Thymus (tissue), 14 donors: Measurements from ENCODE around the gene HARBI1. TPM values are rescaled to one million over a fixed set of nuclear protein-coding genes. Genes with fewer than 3 reads are reported as not detected.

Source experiments
- DNase-seq, 9 donors: peaks; one replicate each; pipeline ENCODE4 v3.0.0-alpha.2; 2013; ENCODE audit warnings: low spot score in 9 of 9, low read depth in 6 of 9, missing footprints in 1 of 9
- H3K27ac ChIP-seq, 2 donors: one replicate each; pipeline ENCODE4 v1.5.1; 2013; ENCODE audit warnings: control low read depth in 1 of 2, low read depth in 1 of 2, low read length in 1 of 2, mild to moderate bottlenecking in 1 of 2, moderate library complexity in 1 of 2
- H3K27me3 ChIP-seq, 2 donors: one replicate each; pipeline ENCODE4 v1.5.1; 2013; ENCODE audit warnings: low read length in 1 of 2; ENCODE audit not compliant: control insufficient read depth in 2 of 2, insufficient read depth in 1 of 2
- H3K36me3 ChIP-seq, 2 donors: one replicate each; pipeline ENCODE4 v1.5.1; 2013; ENCODE audit warnings: low read length in 1 of 2, mild to moderate bottlenecking in 1 of 2, moderate library complexity in 1 of 2; ENCODE audit not compliant: control insufficient read depth in 2 of 2, insufficient read depth in 2 of 2
- H3K4me1 ChIP-seq, 2 donors: one replicate each; pipeline ENCODE4 v1.5.1; 2013; ENCODE audit warnings: low read length in 2 of 2; ENCODE audit not compliant: control insufficient read depth in 2 of 2, insufficient read depth in 2 of 2
- H3K4me3 ChIP-seq, 2 donors: one replicate each; pipeline ENCODE4 v1.5.1; 2013; ENCODE audit warnings: low read length in 2 of 2, control low read depth in 1 of 2, mild to moderate bottlenecking in 1 of 2
- H3K9me3 ChIP-seq, 2 donors: one replicate each; pipeline ENCODE4 v1.5.1; 2013; ENCODE audit warnings: low read length in 1 of 2, mild to moderate bottlenecking in 1 of 2; ENCODE audit not compliant: control insufficient read depth in 2 of 2, insufficient read depth in 1 of 2
- WGBS: extraction: QIAGEN DNeasy Blood & Tissue Kit; methylation state at CpG from one replicate; pipeline ENCODE4 v1.1.7; 2013; 5-methylcytosine and 5-hydroxymethylcytosine counted together
- long read RNA-seq, 10 donors: transcript quantifications; one replicate each; lab custom pipeline, GENCODE V29; 2026
- polyA plus RNA-seq: library from polyadenylated mRNA; stranded (reverse); fragments of 200-250 nt; gene quantifications from one replicate; pipeline ENCODE4 v1.2.3, GENCODE V29; 2013
- total RNA-seq: library from RNA; stranded (reverse); fragments of 120-200 nt; gene quantifications from one replicate; pipeline ENCODE4 v1.2.4, GENCODE V29; 2013
- donor health status: healthy.

Gene HARBI1
- total RNA-seq (4.7 TPM), polyA plus RNA-seq (3.6 TPM)
- long read RNA-seq, donor 1 = 0 reads
- long read RNA-seq, donor 2 = 0 reads
- long read RNA-seq, donor 3, partial matches to known transcripts = 0 of 3 reads
- long read RNA-seq, donor 3, other reads (novel, unspliced or antisense) = 0 of 3 reads
- long read RNA-seq, donor 4, partial matches to known transcripts = 42 of 43 reads
- long read RNA-seq, donor 4, other reads (novel, unspliced or antisense) = 0 of 43 reads
- long read RNA-seq, donor 5, partial matches to known transcripts = 0 of 1 reads
- long read RNA-seq, donor 5, other reads (novel, unspliced or antisense) = 0 of 1 reads
- long read RNA-seq, donor 6, partial matches to known transcripts = 19 of 20 reads
- long read RNA-seq, donor 6, other reads (novel, unspliced or antisense) = 0 of 20 reads
- long read RNA-seq, donor 7, partial matches to known transcripts = 0 of 6 reads
- long read RNA-seq, donor 7, other reads (novel, unspliced or antisense) = 5 of 6 reads
- long read RNA-seq, donor 8, partial matches to known transcripts = 0 of 1 reads
- long read RNA-seq, donor 8, other reads (novel, unspliced or antisense) = 0 of 1 reads
- long read RNA-seq, donor 9, partial matches to known transcripts = 0 of 1 reads
- long read RNA-seq, donor 9, other reads (novel, unspliced or antisense) = 0 of 1 reads
- long read RNA-seq, donor 10, partial matches to known transcripts = 0 of 1 reads
- long read RNA-seq, donor 10, other reads (novel, unspliced or antisense) = 0 of 1 reads

GRCh38 chr11:46617134-46617971, at the start of gene HARBI1, which contains the start of gene ATG13:
Gene HARBI1, minus strand, starts transcription at chr11:46617227. Its CDS starts 990 bp downstream, at chr11:46616237.
Gene ATG13, plus strand, starts transcription at chr11:46617553. Its CDS starts 26,739 bp downstream, at chr11:46644292.
- peaks cover 12 to 14% of the 10 kb centered on the region in 2 donors for H3K4me1 ChIP-seq
- DNase-seq = peak; percentile 78 to 96 (median 88)
- no peaks in the 10 kb centered on the region for H3K27me3 ChIP-seq
- H3K9me3 ChIP-seq = peaks cover 0 to 1% of the 10 kb centered on the region in 2 donors
- WGBS = under 1% methylated on average over 72 of the region's 72 CpGs
- peak within 1 kb of the TSS; percentile 98 to 99 for H3K27ac ChIP-seq
- peaks cover 7 to 11% of the 10 kb centered on the region in 2 donors for H3K36me3 ChIP-seq
- H3K4me3 ChIP-seq = peak within 1 kb of the TSS; percentile 100

GRCh38 chr11:46666516-46666915, 49.5 kb upstream of the HARBI1 start:
- Histone ChIP-seq H3K4me1 (peaks cover 6 to 20% of the 10 kb centered on the region in 2 donors), H3K4me3 (no peak overlapping the region), H3K27me3 (no peaks in the 10 kb centered on the region), H3K27ac (peak overlapping the region in 1 of 2 donors; percentile 18), H3K9me3 (no peaks in the 10 kb centered on the region), H3K36me3 (peaks cover 74 to 86% of the 10 kb centered on the region in 2 donors)
- 94% methylated on average over 5 of the region's 5 CpGs for WGBS
- no peak for DNase-seq

- Histone ChIP-seq H3K4me3 (no peak overlapping the region), H3K27me3 (no peaks in the 10 kb centered on the region), H3K27ac (no peak overlapping the region), H3K36me3 (peaks cover 76 to 81% of the 10 kb centered on the region in 2 donors), H3K4me1 (peaks cover 0 to 8% of the 10 kb centered on the region in 2 donors), H3K9me3 (no peaks in the 10 kb centered on the region)
- no peak for DNase-seq
- 98% methylated on average over 1 of the region's 1 CpG for WGBS
Measured at GRCh38 chr11:46665356-46665755, 48.3 kb upstream of the HARBI1 start.

- H3K4me3 ChIP-seq = no peak overlapping the region
- peaks cover 77 to 82% of the 10 kb centered on the region in 2 donors for H3K36me3 ChIP-seq
- DNase-seq = no peak
- no peaks in the 10 kb centered on the region for H3K27me3 ChIP-seq
- H3K9me3 ChIP-seq = no peaks in the 10 kb centered on the region
- H3K4me1 ChIP-seq = peaks cover 0 to under 1% of the 10 kb centered on the region in 2 donors
- 90% methylated on average over 6 of the region's 6 CpGs for WGBS
- H3K27ac ChIP-seq = no peak overlapping the region
Measured at GRCh38 chr11:46664612-46665011, 47.6 kb upstream of the HARBI1 start.

- H3K4me1 ChIP-seq = no peaks in the 10 kb centered on the region
- no peak overlapping the region for H3K4me3 ChIP-seq
- no peaks in the 10 kb centered on the region for H3K27me3 ChIP-seq
- H3K27ac ChIP-seq = no peak overlapping the region
- WGBS = 94% methylated on average over 4 of the region's 4 CpGs
- H3K9me3 ChIP-seq = no peaks in the 10 kb centered on the region
- peaks cover 74 to 81% of the 10 kb centered on the region in 2 donors for H3K36me3 ChIP-seq
- no peak for DNase-seq
Measured at GRCh38 chr11:46663277-46663940, 46.4 kb upstream of the HARBI1 start.

- Histone ChIP-seq H3K27ac (no peak overlapping the region), H3K4me3 (no peak overlapping the region), H3K9me3 (no peaks in the 10 kb centered on the region), H3K36me3 (peaks cover 72 to 81% of the 10 kb centered on the region in 2 donors), H3K4me1 (no peaks in the 10 kb centered on the region), H3K27me3 (no peaks in the 10 kb centered on the region)
- no peak for DNase-seq
Measured at GRCh38 chr11:46662366-46662765, 45.3 kb upstream of the HARBI1 start.

GRCh38 chr11:46661836-46662235, 44.8 kb upstream of the HARBI1 start:
- DNase-seq = no peak
- no peaks in the 10 kb centered on the region for H3K9me3 ChIP-seq
- H3K4me1 ChIP-seq = no peaks in the 10 kb centered on the region
- H3K27ac ChIP-seq = no peak overlapping the region
- no peak overlapping the region for H3K4me3 ChIP-seq
- peaks cover 72 to 81% of the 10 kb centered on the region in 2 donors for H3K36me3 ChIP-seq
- H3K27me3 ChIP-seq = no peaks in the 10 kb centered on the region

GRCh38 chr11:46659908-46660307, 42.9 kb upstream of the HARBI1 start:
- H3K36me3 ChIP-seq = peaks cover 64 to 80% of the 10 kb centered on the region in 2 donors

More at GRCh38 chr11:46659908-46660307, 42.9 kb upstream of the HARBI1 start:
- no peak overlapping the region for H3K4me3 ChIP-seq
- WGBS = 52% methylated on average over 1 of the region's 1 CpG
- peak in 1 of 9 donors; percentile 27 for DNase-seq
- no peaks in the 10 kb centered on the region for H3K4me1 ChIP-seq
- no peaks in the 10 kb centered on the region for H3K27me3 ChIP-seq
- H3K27ac ChIP-seq = no peak overlapping the region
- H3K9me3 ChIP-seq = no peaks in the 10 kb centered on the region
